Caco-2 (cell line): ENCODE measurements around the gene PITX1. TPM values are rescaled to one million over a fixed set of nuclear protein-coding genes. Genes with fewer than 3 reads are reported as not detected.

Experiments used
- BruUV-seq: library from RNA; stranded (reverse); fragments of 400-500 nt; replicated peaks from 2 replicates; lab custom pipeline; 2021; lab: Mats Ljungman, UMichigan
- CTCF ChIA-PET: fragments of 300-600 bp; sonication (Branson Sonifier 250); formaldehyde crosslinking; loops from one replicate; lab custom pipeline; 2022; ENCODE audit warnings: antibody characterized with exemption; lab: Charles Lee
- POLR2A ChIA-PET: fragments of 300-600 bp; sonication (Branson Sonifier 250); formaldehyde crosslinking; loops from one replicate; lab custom pipeline; 2022; ENCODE audit warnings: antibody characterized with exemption; lab: Charles Lee
- DNase-seq, 2 experiments: peaks; one replicate each; pipeline versions ENCODE4 v3.0.0 to v3.0.0-alpha.2; 2020 to 2022
- H3K27me3 ChIP-seq: replicated peaks from 2 replicates; pipeline ENCODE4 v1.6.0; 2011; ENCODE audit warnings: low read length; ENCODE audit not compliant: control insufficient read depth, insufficient read depth
- H3K36me3 ChIP-seq: 2 replicates; pipeline ENCODE4 v1.5.1; 2011; ENCODE audit warnings: low read length; ENCODE audit not compliant: control insufficient read depth, insufficient read depth
- H3K4me1 ChIP-seq: fragments of 250-450 bp; sonication (Bioruptor Pico); 2 replicates; pipeline ENCODE4 v1.5.1; 2020; ENCODE audit warnings: mild to moderate bottlenecking
- H3K4me3 ChIP-seq: 2 replicates; pipeline ENCODE4 v1.5.1; 2011; ENCODE audit warnings: low read depth, mild to moderate bottlenecking, control low read depth, low read length
- H3K9me3 ChIP-seq: fragments of 250-450 bp; sonication (Bioruptor Pico); 2 replicates; pipeline ENCODE4 v1.5.1; 2020; ENCODE audit warnings: mild to moderate bottlenecking, moderate library complexity
- H3K27ac Mint-ChIP-seq: one replicate; pipeline ENCODE4 v1.8.0; 2022; ENCODE audit warnings: mixed read lengths; ENCODE audit not compliant: unreplicated experiment
- H3K27me3 Mint-ChIP-seq: one replicate; pipeline ENCODE4 v1.8.0; 2022; ENCODE audit warnings: mixed read lengths; ENCODE audit not compliant: insufficient read depth, unreplicated experiment
- H3K36me3 Mint-ChIP-seq: one replicate; pipeline ENCODE4 v1.8.0; 2022; ENCODE audit warnings: mild to moderate bottlenecking, mixed read lengths; ENCODE audit not compliant: insufficient read depth, unreplicated experiment
- H3K4me1 Mint-ChIP-seq: one replicate; pipeline ENCODE4 v1.8.0; 2022; ENCODE audit warnings: low read depth, mixed read lengths; ENCODE audit not compliant: unreplicated experiment
- H3K4me3 Mint-ChIP-seq: one replicate; pipeline ENCODE4 v1.8.0; 2022; ENCODE audit warnings: mild to moderate bottlenecking, moderate library complexity, mixed read lengths; ENCODE audit not compliant: unreplicated experiment
- H3K9me3 Mint-ChIP-seq: one replicate; pipeline ENCODE4 v1.8.0; 2022; ENCODE audit warnings: mixed read lengths; ENCODE audit not compliant: unreplicated experiment
- intact Hi-C: fragments of 100-400 bp; cut with micrococcal nuclease; formaldehyde crosslinking; loops from one replicate; pipeline ENCODE4 v1.10.0; 2022; ENCODE audit not compliant: unreplicated experiment
- total RNA-seq: library from RNA; stranded (reverse); gene quantifications from 2 replicates; pipeline ENCODE4 v1.2.3, GENCODE V29; 2022
- TF ChIP-seq, protein P1 (sequence below), 2 experiments: fragments of 200-600 bp in 1 of 2; IDR thresholded peaks; 1 replicate in 1 of 2; 2 replicates in 1 of 2; pipeline versions ENCODE4 v1.5.1 to v1.8.0; 2011 to 2022; ENCODE audit warnings: antibody characterized with exemption in 1 of 2, control low read depth in 1 of 2, inconsistent platforms in 1 of 2, low read depth in 1 of 2, low read length in 1 of 2, mild to moderate bottlenecking in 1 of 2, moderate library complexity in 1 of 2; ENCODE audit not compliant: insufficient read depth in 1 of 2, severe bottlenecking in 1 of 2, unreplicated experiment in 1 of 2

PITX1 gene
- total RNA-seq, 1 experiment from 2014 or later: 117 TPM

DNA sequence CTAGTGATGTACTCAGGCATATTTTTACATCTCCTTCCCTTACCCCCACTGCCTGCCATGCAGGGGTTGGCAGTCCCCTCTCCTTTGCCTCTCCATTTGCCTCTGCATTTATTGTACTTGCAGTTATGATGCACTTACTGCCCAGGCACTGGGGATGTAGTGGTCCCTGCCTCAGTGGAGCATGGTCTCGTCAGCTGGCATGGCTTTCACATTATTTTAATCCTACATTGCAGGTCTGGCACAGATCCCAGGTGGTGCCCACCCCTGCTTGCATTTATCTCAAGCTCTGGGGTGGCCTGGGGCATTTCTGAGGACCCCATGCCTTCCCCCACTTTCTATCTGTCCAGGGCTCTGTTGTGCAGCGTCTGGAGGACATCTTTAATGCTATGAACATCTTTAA lies 23.2 kb upstream of the PITX1 start:
- no peak for DNase-seq
- Mint-ChIP-seq H3K27ac (no peak overlapping the region), H3K4me3 (no peak overlapping the region), H3K27me3 (no peaks in the 10 kb centered on the region), H3K36me3 (no peaks in the 10 kb centered on the region), H3K4me1 (peaks cover 14% of the 10 kb centered on the region), H3K9me3 (no peaks in the 10 kb centered on the region)
- intact Hi-C loops: no loop called here
- TF ChIP-seq, protein P1, sequence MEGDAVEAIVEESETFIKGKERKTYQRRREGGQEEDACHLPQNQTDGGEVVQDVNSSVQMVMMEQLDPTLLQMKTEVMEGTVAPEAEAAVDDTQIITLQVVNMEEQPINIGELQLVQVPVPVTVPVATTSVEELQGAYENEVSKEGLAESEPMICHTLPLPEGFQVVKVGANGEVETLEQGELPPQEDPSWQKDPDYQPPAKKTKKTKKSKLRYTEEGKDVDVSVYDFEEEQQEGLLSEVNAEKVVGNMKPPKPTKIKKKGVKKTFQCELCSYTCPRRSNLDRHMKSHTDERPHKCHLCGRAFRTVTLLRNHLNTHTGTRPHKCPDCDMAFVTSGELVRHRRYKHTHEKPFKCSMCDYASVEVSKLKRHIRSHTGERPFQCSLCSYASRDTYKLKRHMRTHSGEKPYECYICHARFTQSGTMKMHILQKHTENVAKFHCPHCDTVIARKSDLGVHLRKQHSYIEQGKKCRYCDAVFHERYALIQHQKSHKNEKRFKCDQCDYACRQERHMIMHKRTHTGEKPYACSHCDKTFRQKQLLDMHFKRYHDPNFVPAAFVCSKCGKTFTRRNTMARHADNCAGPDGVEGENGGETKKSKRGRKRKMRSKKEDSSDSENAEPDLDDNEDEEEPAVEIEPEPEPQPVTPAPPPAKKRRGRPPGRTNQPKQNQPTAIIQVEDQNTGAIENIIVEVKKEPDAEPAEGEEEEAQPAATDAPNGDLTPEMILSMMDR (IDR thresholded peaks at IDR 0.05; ENCODE audit: insufficient read depth in 1 of 2, low read depth in 1 of 2, low read length in 1 of 2, severe bottlenecking in 1 of 2, unreplicated experiment in 1 of 2): no peak
- Histone ChIP-seq H3K9me3 (no peaks in the 10 kb centered on the region), H3K27me3 (no peaks in the 10 kb centered on the region), H3K4me1 (peaks cover 11% of the 10 kb centered on the region), H3K4me3 (no peak overlapping the region), H3K36me3 (no peaks in the 10 kb centered on the region)
- ChIA-PET CTCF (no interaction called here), POLR2A (no interaction called here)
- no TSS peak for BruUV-seq

DNA sequence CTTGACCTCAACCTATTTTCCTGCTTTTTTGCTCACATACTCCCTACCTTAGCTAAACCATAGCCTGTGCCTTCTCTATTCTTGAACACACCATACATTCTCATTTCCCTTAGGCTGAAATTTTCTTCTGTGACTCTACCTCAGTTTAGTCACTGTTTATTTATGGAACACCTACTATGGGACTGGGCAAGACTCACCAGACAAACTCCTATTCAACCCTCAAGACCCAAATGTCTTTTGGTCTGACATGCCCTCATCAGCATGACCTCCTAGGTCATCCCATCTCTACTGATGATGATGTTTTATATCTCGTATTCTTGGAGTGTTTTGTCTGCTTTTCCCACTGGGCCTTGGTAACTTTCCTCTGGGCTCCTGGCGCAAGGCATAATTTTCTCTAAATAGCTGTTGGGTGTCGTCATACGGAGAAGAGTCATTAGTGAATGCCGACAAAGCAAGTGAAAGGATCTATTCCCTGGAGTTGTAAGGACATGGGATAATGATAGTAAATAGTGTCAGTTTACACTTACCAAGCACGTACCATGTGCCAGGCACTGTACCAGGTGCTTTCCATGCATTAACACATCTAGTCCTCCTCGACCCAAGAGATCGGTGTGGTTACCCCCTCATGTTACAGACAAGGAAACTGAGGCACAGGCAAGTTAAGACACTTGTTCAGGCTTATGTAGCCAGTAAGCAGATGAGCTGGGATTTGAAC lies 22.4 kb upstream of the PITX1 start:
- no peak for DNase-seq
- ChIA-PET POLR2A (no interaction called here), CTCF (no interaction called here)
- intact Hi-C loops: no loop called here
- TF ChIP-seq, protein P1 (IDR thresholded peaks at IDR 0.05; ENCODE audit: insufficient read depth in 1 of 2, low read depth in 1 of 2, low read length in 1 of 2, severe bottlenecking in 1 of 2, unreplicated experiment in 1 of 2): no peak
- Mint-ChIP-seq H3K4me1 (peaks cover 14% of the 10 kb centered on the region), H3K4me3 (no peak overlapping the region), H3K27me3 (no peaks in the 10 kb centered on the region), H3K27ac (no peak overlapping the region), H3K36me3 (no peaks in the 10 kb centered on the region), H3K9me3 (no peaks in the 10 kb centered on the region)
- Histone ChIP-seq H3K9me3 (no peaks in the 10 kb centered on the region), H3K36me3 (no peaks in the 10 kb centered on the region), H3K4me1 (peaks cover 13% of the 10 kb centered on the region), H3K27me3 (no peaks in the 10 kb centered on the region), H3K4me3 (no peak overlapping the region)
- no TSS peak for BruUV-seq

DNA sequence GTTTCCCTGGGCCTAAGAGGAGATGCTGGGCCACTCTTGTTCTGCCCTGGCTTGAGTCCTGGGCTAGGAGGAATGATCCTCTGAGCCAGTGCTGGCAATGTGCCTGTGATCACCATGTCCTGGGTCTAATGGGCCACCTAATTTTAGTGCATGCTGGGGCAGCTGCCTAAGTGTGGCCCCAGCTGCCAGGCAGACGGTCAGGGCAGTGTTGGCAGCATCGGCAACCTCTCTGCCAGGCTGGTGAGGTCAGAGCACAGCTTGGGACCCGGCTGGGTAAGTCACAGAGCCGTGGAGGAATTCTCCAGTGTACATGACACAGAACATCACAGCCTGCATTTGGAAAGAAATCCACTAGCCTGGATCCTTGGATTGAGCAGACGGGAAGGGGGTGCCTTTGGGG lies 21.4 kb upstream of the PITX1 start:
- CTCF ChIA-PET: no interaction called here

More for the DNA sequence above, 21.4 kb upstream of the PITX1 start:
- BruUV-seq: no TSS peak
- Histone ChIP-seq H3K4me3 (no peak overlapping the region), H3K27me3 (no peaks in the 10 kb centered on the region), H3K9me3 (no peaks in the 10 kb centered on the region), H3K4me1 (peaks cover 17% of the 10 kb centered on the region), H3K36me3 (no peaks in the 10 kb centered on the region)
- intact Hi-C loops: no loop called here
- Mint-ChIP-seq H3K4me1 (peaks cover 14% of the 10 kb centered on the region), H3K27me3 (no peaks in the 10 kb centered on the region), H3K4me3 (no peak overlapping the region), H3K36me3 (no peaks in the 10 kb centered on the region), H3K9me3 (no peaks in the 10 kb centered on the region), H3K27ac (no peak overlapping the region)
- no peak for DNase-seq
- POLR2A ChIA-PET: no interaction called here
- TF ChIP-seq, protein P1 (IDR thresholded peaks at IDR 0.05; ENCODE audit: insufficient read depth in 1 of 2, low read depth in 1 of 2, low read length in 1 of 2, severe bottlenecking in 1 of 2, unreplicated experiment in 1 of 2): no peak
